ENCODE results near the gene GRIK1.

Gene GRIK1

DNA sequence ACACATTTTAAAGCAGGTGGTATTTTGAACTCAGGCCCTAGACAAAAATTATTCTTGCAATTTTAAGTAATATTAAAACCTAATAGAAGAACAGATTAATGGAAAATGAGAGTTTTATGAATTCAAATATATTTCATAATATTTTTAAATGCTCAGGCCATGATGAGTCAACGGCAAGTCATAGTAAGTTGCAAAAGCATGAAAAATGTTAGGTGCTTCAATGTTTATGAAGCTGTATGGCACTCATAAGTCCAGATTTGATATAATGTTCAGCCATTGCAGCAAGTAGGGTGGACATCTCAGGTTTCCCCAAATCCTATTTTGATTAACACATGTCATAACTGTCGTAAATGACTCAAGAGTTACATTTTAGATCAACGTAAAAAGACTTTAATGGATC lies 112.6 kb downstream of the GRIK1 start:
- peak; percentile 5 for DNase-seq

DNA sequence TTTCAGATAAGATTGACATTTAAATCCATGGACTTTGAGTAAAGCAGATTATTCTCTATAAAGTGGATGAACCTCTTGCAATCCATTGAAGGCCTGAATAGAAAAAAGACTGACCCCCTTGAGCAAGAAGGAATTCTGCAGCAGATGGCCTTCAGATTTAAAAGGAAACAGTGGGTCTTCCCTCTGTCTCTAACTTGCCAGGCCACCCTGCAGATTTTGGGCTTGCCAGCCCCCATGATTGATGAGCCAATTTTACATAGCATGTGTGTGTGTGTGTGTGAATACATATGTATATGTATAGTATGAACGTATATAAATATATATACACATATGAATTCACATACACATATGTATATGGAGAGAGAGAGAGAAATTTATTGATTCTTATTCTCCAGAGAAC lies 113.4 kb downstream of the GRIK1 start:
- no peak for DNase-seq

DNA sequence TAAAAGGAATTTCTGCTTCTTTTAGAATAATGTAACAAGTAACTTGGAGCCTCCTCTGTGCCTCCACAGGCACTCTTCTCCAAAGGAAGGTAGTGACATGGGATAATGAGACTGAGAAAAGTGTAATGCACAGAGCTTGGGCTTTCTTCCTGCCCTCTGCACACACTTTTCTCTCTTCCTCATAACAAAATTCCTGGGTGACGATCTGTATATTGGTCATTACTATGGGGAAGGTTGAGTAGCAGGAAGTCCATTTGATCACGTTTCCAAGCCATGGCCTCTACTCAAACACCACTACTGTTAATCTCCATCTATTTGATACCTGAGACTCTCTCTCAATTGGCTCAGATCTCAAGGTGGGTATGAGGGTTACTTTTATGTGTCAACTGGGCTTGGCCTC lies 113.9 kb downstream of the GRIK1 start:
- peak; percentile 8 for DNase-seq

GRCh38 chr21:29825345-29825744 lies 114.5 kb downstream of the GRIK1 start:
- DNase-seq: no peak

DNA sequence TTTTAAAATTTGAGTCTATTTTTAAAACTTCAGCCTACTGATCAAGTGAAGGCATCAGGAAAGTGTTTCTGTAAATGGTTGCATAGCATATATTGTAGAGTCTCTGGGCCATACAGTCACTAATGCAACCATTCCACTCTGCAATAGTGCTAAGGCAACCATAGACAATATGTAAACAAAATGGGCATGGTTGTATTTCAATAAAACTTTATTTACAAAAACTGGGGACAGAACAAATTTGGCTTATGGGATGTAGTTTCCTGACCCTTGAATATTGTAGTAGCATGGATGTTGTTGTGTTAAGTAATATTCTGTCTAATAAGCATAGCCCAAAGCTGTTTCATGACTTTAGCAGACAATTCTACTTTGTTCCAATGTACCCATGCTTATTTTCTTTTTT lies 117.7 kb downstream of the GRIK1 start:
- no peak for DNase-seq

DNA sequence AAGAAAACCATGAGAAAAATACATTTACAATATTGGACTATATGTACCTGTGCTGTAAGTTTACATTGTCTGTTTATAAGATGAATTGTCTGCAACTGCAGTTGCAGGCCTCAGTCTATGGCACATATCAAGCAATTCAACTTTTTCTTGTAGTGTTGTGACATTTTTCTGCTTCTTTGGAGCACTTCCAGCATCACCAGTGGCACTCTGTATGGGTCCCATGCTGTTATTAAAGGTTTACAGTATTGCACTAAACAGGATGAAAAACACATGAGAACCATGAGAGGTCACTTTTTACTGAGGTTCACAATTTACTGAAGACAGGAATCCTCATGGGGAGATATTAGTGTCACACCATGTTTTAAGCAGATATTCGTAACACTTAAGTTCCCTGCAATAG lies 118.6 kb downstream of the GRIK1 start:
- DNase-seq: no peak

DNA sequence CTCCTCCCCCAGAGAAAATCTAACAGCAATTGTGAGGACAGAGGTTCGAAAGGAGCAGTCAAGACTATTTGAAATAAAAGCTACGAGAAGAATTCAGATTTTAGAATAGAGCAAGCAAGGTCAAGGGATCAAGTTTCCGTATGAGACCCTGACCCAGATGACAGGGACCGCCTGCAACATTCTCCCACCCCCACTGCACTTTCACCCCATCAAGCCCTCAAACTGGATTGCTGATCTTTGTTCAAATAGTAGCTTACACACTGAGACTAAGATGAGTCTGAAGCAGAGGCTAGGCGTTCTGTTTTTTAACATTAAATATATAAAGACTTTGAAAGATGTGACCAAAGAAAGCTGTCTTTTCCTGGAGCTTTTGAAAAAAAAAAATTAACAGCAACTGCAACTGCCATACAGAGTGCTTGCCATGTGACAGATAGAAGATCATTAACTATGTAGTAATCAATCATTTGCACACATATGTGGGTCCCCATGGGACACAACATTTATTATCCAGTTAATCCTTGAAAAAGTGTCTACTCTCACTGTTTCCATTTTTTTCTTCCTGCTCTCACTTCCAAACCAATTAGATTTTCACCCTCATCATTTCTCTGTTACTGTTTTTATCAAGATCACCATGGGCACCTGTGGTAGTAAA lies 120.0 kb downstream of the GRIK1 start:
- DNase-seq: no peak

DNA sequence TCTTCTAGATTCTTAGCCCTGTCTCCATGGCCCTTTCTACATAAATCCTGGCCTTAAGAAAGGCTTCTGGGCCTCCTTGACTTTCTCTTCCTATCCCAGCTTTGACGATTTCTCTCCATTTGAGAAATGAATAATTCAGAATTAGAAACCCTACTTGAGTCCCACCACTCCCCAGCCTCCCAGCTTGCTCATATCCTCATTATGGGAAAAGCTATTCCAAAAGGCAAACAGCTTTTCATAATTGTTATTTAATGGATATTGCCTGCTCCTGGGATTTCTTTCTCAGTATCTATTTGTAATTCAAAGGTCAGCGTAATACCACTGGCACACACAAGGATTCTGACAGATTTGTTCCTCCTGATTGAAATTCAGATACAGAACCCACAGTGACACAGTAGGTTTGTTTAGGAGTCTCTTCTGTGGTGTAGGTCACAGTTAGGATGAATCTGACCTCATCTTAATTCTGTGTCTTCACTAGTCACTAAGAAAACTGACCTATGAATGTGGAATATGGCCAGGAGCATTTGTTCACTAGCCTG lies 121.3 kb downstream of the GRIK1 start:
- DNase-seq: no peak

GRCh38 chr21:29817450-29817849 lies 122.3 kb downstream of the GRIK1 start:
- no peak for DNase-seq

GRCh38 chr21:29812947-29813346 lies 126.8 kb downstream of the GRIK1 start:
- no peak for DNase-seq

DNA sequence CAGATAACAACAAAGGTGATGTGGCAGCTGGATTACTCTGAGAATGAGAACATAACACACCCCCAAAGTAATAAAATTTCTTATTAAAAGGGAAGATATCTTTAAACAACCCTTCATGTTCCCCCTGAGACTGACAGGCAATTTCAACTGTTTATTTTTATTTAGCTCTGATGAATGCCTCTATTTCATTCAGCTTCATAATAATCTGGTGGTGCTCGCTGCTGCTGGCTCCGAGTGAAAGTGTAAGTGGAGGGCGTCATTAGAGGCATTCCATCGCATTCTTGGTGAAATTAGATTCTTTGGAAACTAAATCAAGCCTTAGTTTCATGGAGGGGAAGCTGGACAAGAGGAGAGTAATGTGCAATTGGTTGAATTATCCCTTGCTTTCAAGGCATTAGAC lies 128.9 kb downstream of the GRIK1 start:
- DNase-seq: no peak

- DNase-seq: no peak
These were observed 131.6 kb downstream of the GRIK1 start for GRCh38 chr21:29808153-29808552.

- no peak for DNase-seq
These were observed 134.7 kb downstream of the GRIK1 start for GRCh38 chr21:29805105-29805504.

- no peak for DNase-seq
These were observed 136.6 kb downstream of the GRIK1 start for GRCh38 chr21:29803191-29803590.

DNA sequence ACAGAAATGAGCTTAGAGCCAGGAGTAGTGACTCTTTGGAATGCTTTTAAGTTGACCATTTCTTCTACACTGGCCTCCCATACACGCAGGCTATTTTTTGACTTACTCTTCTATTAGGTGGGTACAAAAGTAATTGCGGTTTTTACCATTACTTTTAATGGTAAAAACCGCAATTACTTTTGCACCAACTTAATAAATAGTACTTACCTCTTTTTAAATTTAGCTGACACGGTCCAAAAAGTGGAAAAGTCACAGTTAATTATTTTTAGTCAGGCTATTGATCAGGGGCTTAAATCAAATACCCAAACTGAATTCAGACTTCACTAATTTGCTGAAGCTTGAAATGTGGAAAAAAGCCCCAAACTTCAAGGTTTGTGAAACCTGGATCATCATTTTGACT lies 138.7 kb downstream of the GRIK1 start:
- no peak for DNase-seq

GRCh38 chr21:29800056-29800455 lies 139.7 kb downstream of the GRIK1 start:
- DNase-seq: no peak

GRCh38 chr21:29798840-29799239 lies 141.0 kb downstream of the GRIK1 start:
- DNase-seq: no peak

GRCh38 chr21:29797155-29797554 lies 142.6 kb downstream of the GRIK1 start:
- DNase-seq: no peak

GRCh38 chr21:29793712-29794111 lies 146.1 kb downstream of the GRIK1 start:
- DNase-seq: no peak

GRCh38 chr21:29789393-29789792 lies 150.4 kb downstream of the GRIK1 start:
- DNase-seq: no peak

- no peak for DNase-seq
These were observed 151.0 kb downstream of the GRIK1 start for GRCh38 chr21:29788752-29789151.

- no peak for DNase-seq
These were observed 152.4 kb downstream of the GRIK1 start for GRCh38 chr21:29787361-29787909.

- no peak for DNase-seq
These were observed 153.1 kb downstream of the GRIK1 start for GRCh38 chr21:29786496-29787360.

GRCh38 chr21:29777160-29777559 lies 162.6 kb downstream of the GRIK1 start:
- DNase-seq: no peak
